NT2/D1 (cell line): ENCODE results near the gene HDX.

Experiments
- SUZ12 ChIP-seq: IDR thresholded peaks from 2 replicates; pipeline ENCODE4 v1.6.1; 2011; ENCODE audit not compliant: insufficient read length, insufficient read depth; ENCODE audit errors: extremely low read depth
- YY1 ChIP-seq: IDR thresholded peaks from 2 replicates; pipeline ENCODE4 v1.6.1; 2011; ENCODE audit not compliant: insufficient read length, insufficient read depth
- ZNF274 ChIP-seq: IDR thresholded peaks from 2 replicates; pipeline ENCODE4 v1.6.1; 2011; ENCODE audit warnings: mild to moderate bottlenecking, low read depth, low read length

- TF ChIP-seq SUZ12 = no peak
- no peak for TF ChIP-seq ZNF274
- no peak for TF ChIP-seq YY1
Measured at GRCh38 chrX:84501798-84502628, at the start of gene HDX.
